Cardiac muscle cell (in vitro differentiated cells and primary cell): ENCODE data around the gene HEXD. TPM values are rescaled to one million over a fixed set of nuclear protein-coding genes. Genes with fewer than 3 reads are reported as not detected.
"Not testable (repeated sequence)": the region's sequence is repeated elsewhere in the genome, so short reads cannot be mapped to it uniquely, and the experiment has no call there.

ENCODE experiments used
- DNase-seq, 2 donors: peaks; one replicate each; pipeline versions ENCODE4 v3.0.0 to v3.0.0-alpha.2; 2010 to 2017; ENCODE audit warnings: low read depth in 1 of 2, low spot score in 1 of 2
- H3K27ac ChIP-seq: fragments of 200-600 bp; sonication (generic); 2 replicates; pipeline ENCODE4 v1.5.1; 2016
- H3K27me3 ChIP-seq: fragments of 200-600 bp; sonication (generic); 2 replicates; pipeline ENCODE4 v1.6.0; 2016; ENCODE audit warnings: control low read depth
- H3K36me3 ChIP-seq: fragments of 200-600 bp; sonication (generic); 2 replicates; pipeline ENCODE4 v1.5.1; 2016; ENCODE audit warnings: control low read depth
- H3K4me1 ChIP-seq: fragments of 200-600 bp; sonication (generic); 2 replicates; pipeline ENCODE4 v1.8.1; 2017; ENCODE audit warnings: low read depth, mild to moderate bottlenecking, mixed run types
- H3K4me3 ChIP-seq: fragments of 200-600 bp; sonication (generic); 2 replicates; pipeline ENCODE4 v1.5.1; 2016; ENCODE audit warnings: mild to moderate bottlenecking
- H3K9me3 ChIP-seq: fragments of 200-600 bp; sonication (generic); 2 replicates; pipeline ENCODE4 v1.5.1; 2017; ENCODE audit warnings: low read depth, mild to moderate bottlenecking, control low read depth
- CTCF ChIP-seq: IDR thresholded peaks from 2 replicates; pipeline ENCODE4 v1.5.1; 2012; ENCODE audit warnings: low read depth, mild to moderate bottlenecking, low read length
- polyA plus RNA-seq: library from polyadenylated mRNA; unstranded; fragments of >200 nt; fragmentation: Nextera tagmentation; extraction: Ambion mirVana; gene quantifications from 2 replicates; pipeline ENCODE4 v1.2.1, GENCODE V29; 2016
- total RNA-seq: library from RNA; depleted of rRNA; stranded (reverse); fragments of >200 nt; gene quantifications from 2 replicates; pipeline ENCODE4 v1.2.3, GENCODE V29; 2016

The HEXD gene
- total and polyA plus RNA-seq, 2 experiments from 2014 or later = 49.9 to 58.0 TPM

GRCh38 chr17:82447876-82448275, 29.7 kb downstream of the HEXD start:
- no peaks in the 10 kb centered on the region for H3K27me3 ChIP-seq
- H3K9me3 ChIP-seq = no peaks in the 10 kb centered on the region
- H3K4me1 ChIP-seq = peaks cover 4% of the 10 kb centered on the region
- no peaks in the 10 kb centered on the region for H3K36me3 ChIP-seq
- H3K27ac ChIP-seq = no peak overlapping the region
- H3K4me3 ChIP-seq = no peak overlapping the region
- DNase-seq = no peak
- TF ChIP-seq CTCF = no peak

- no peak overlapping the region for H3K27ac ChIP-seq
- H3K4me3 ChIP-seq = peak overlapping the region; percentile 81
- no peak for DNase-seq
- peaks cover 4% of the 10 kb centered on the region for H3K4me1 ChIP-seq
- H3K27me3 ChIP-seq = no peaks in the 10 kb centered on the region
- H3K9me3 ChIP-seq = no peaks in the 10 kb centered on the region
- H3K36me3 ChIP-seq = no peaks in the 10 kb centered on the region
- no peak for TF ChIP-seq CTCF
These were observed 31.2 kb downstream of the HEXD start for GRCh38 chr17:82449131-82449882.

GRCh38 chr17:82449883-82450356, 31.8 kb downstream of the HEXD start:
- no peak for TF ChIP-seq CTCF
- Histone ChIP-seq H3K27ac (no peak overlapping the region), H3K4me3 (peak overlapping the region; percentile 81), H3K4me1 (peaks cover 4% of the 10 kb centered on the region), H3K36me3 (no peaks in the 10 kb centered on the region), H3K9me3 (no peaks in the 10 kb centered on the region), H3K27me3 (no peaks in the 10 kb centered on the region)
- no peak for DNase-seq

GRCh38 chr17:82450357-82451106, 32.4 kb downstream of the HEXD start, which contains the start of gene CYBC1:
TSS of gene CYBC1 (minus strand) at chr17:82450752. CDS start at chr17:82449254, 1,498 bp downstream.
- peak within 1 kb of the TSS; percentile 81 for H3K4me3 ChIP-seq
- H3K27ac ChIP-seq = peak within 1 kb of the TSS; percentile 19
- DNase-seq = peak; percentile 96 to 97
- H3K27me3 ChIP-seq = no peaks in the 10 kb centered on the region
- no peak for TF ChIP-seq CTCF
- peaks cover 4% of the 10 kb centered on the region for H3K4me1 ChIP-seq
- H3K36me3 ChIP-seq = no peaks in the 10 kb centered on the region
- no peaks in the 10 kb centered on the region for H3K9me3 ChIP-seq

- no peak for TF ChIP-seq CTCF
- Histone ChIP-seq H3K9me3 (no peaks in the 10 kb centered on the region), H3K4me1 (peaks cover 4% of the 10 kb centered on the region), H3K36me3 (no peaks in the 10 kb centered on the region), H3K27ac (no peak overlapping the region), H3K27me3 (no peaks in the 10 kb centered on the region), H3K4me3 (no peak overlapping the region)
- no peak for DNase-seq
These were observed 34.0 kb downstream of the HEXD start for GRCh38 chr17:82452162-82452561.

- not testable (repeated sequence) for DNase-seq, H3K36me3 ChIP-seq, H3K4me3 ChIP-seq, H3K27ac ChIP-seq, H3K4me1 ChIP-seq, H3K9me3 ChIP-seq, H3K27me3 ChIP-seq
These were observed 35.0 kb downstream of the HEXD start for GRCh38 chr17:82453151-82453550.

GRCh38 chr17:82453706-82454105, 35.6 kb downstream of the HEXD start:
- DNase-seq, H3K4me1 ChIP-seq, H3K27ac ChIP-seq, H3K27me3 ChIP-seq, H3K36me3 ChIP-seq, H3K4me3 ChIP-seq, H3K9me3 ChIP-seq: not testable (repeated sequence)
